Measurements from ENCODE around the gene LCA5L.
"Not testable (repeated sequence)": the region's sequence is repeated elsewhere in the genome, so short reads cannot be mapped to it uniquely, and the experiment has no call there.

LCA5L gene

DNA sequence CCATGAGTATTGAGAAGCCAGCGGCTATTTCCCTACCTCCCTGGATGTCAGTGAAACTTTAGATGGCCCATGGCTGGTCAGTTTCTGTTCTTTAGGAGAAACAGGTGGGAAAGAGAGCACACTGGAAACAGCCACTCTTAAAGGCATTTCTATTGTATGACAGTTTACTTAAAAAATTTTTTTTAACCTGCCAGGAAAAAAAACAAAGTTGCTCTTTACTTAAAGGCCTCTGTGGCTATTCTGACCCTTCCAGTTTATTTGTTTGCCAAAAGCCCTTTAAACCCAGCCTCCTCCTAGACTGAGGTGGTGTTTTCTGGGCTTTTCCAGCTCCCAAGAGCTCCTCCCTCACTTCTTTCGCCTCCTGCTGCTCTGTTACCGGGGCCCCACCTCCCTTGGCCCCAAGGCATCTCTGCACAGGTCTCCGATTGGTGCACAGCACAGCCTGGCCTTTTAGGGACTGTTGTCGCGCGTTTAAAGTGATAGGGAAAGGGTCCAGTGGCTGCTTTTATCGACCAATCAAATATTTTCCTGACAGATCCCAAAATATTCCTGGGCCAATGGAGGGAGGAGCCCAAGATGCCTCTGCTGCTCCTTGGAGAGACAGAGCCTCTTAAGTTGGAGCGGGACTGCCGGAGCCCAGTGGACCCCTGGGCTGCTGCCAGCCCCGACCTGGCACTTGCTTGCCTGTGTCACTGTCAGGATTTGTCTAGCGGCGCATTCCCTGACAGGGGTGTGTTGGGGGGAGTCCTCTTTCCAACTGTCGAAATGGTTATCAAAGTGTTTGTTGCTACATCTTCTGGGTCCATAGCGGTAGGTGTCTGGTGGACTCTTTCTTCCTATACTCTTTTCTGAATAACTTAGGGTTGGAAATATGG is 6.0 kb upstream of the LCA5L start, which contains the start of gene SH3BGR:
Gene SH3BGR (plus strand): TSS at position 639 of the 875 bp plus-strand sequence. CDS start 127 bp downstream, at position 766.
- no peak for DNase-seq

DNA sequence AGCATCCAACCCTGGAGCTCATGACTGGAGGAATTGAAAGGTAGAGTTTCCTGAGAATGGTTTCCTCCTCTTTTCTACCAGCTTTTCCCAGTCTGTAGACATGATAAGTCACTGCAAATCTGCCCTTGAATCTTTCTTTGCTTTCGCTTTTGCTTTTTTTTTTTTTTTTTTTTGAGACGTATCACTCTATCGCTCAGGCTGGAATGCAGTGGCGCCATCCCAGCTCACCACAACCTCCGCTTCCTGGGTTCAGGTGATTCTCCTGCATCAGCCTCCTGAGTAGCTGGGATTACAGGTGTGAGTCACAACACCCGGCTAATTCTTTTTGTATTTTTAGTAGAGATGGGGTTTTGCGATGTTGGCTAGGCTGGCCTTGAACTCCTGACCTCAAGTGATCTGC is 1.7 kb upstream of the LCA5L start:
- no peak for DNase-seq

DNA sequence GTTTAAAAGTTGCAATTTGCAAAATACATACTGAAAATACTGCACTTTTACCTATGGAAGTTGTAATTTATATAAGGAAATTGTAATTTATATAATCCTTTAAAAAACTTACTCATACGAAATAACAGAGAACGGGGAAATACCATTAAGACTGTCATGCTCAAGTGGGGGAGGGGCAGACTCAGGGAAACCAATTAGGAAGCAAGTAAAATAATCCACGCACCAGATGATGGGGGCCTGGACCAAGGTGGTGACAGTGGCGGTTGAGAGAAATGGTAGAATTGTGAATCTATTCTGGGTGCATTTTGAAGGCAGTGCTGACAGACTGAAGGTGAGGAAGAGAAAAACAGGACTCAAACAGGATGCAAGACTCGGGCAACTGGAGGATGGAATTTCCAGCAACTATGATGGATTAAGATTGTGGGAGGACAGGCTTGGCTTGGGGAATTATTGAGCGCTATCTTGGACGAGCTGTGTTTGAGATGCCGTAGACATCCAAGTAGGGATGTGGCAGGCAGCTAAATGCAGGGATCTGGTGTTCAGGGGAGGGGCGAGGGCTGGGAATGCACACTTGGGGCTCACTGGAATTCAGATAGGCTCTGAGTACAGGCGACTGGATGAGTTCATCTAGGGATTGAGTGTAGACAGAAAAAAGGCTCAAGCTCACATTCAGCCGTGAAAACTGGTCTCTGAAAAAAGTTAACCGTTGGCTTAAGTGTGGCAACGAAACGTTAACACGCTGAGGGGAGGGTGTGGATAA is 977 bp downstream of the LCA5L start:
- no peak for DNase-seq

DNA sequence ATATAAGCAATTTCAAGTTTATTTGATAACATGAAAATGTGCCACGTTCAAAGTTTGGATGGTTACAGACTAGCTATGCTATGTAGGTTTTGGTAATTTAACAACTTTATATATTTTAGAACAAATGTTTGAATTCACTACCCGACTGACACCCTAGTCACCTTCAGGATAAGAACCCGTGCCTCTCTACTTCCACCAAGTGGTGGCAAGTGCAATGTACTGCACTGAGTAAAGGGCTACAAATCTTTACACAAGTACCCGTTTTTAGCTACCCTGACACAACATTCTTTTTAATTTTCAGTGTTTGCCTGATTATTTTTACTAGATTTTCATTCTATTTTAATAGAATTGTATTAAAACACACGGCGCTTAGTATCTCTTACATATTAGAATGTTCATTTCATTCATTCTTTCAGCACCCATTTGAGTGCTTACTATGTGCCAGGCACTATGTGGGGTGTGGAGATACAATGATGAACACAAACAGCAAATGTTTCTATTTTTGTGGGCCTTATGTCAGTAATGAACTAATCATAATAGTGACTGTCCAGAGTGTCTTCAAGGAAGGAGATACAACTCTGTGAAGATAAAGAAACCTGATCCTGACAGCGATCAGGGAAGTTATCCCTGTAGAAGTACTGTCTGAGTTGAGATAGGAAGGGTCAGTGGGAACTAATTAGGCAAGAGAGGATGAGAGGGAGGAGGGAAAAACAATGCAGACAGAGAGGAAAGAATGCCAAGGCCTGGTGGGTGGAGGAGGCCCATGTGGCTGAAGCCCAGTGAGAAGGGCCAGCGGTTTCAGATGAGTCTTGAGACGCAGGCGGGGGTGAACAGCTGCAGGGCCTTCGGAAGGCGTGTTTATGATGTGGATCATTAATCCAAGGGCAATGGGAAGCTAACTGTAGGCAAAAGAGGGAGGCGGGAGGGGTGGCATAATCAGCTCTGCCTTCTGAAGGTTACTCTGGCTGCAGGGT is 3.8 kb downstream of the LCA5L start:
- no peak for DNase-seq

DNA sequence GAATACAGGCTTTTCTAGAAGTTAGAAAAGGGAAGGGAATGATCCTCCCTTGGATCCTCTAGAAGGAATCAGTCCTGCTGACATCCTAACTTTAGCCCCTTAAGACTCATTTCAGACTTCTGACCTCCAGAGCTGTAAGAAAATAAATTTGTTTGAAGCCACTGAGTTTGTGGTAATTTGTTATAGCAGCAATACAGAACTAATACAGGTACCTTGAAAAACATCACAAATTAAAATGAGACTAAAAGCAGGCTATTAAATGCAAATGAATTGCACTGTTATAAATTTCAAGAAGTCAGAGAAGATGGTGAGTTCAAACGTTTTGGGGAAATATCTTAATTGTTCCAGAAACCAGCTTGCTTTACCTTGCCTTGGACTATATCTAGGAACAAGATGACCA is 6.3 kb downstream of the LCA5L start:
- DNase-seq = no peak

DNA sequence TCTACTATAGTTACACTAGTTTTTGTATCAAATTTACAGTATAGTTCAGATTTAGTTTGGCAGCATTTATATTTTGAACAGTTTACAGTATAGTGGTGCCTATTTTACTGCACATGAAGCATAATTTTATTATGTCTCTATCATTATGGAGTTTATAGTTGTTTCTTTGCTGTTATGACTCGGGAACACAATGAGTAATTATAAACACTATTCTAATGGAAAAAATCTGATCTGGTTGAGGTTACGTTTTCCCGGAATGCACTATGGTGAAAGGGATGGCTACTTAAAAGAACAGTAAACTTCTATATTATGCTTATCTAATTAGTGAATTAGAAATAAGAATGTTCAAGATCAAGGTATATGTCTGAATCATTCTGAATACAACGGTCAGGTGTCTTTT is 10.6 kb downstream of the LCA5L start:
- DNase-seq = no peak

DNA sequence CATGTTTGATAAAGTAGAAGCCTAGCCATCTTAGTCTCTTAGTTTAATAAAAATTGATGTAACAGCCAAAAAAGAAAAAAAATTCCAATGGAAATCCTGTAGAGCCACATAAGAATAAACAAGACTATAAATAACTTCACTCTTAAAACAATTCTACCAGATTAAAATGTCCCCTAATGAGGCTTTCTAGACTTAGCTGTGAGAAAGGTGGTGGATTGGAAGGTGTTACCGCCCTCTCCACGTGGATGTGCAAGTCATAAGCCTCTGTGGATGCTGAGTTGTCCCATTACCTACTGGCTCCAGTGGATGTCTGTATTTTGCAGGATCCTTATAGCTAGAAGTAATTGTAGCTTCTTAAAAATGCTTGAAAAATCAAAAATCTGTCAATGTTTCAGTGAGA is 14.6 kb downstream of the LCA5L start:
- no peak for DNase-seq

DNA sequence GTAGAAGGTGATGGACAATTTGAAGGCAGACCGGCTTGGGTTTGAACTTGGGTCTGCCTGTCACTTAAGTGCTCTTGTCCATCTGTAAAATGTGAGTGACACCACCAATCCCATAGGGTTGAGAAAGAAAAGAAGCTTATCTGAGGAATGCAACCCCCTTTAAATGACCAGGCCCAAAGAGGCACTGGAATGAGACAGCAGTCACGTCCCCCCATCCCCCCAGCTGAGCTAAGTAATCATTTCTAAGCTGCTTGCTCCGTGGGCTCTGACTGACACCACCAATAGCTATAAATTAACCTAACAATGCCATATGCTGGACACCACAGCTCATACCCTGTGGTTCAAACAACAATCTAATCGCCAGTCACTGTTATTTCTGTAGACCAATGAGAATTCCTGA is 15.1 kb downstream of the LCA5L start:
- DNase-seq = no peak

DNA sequence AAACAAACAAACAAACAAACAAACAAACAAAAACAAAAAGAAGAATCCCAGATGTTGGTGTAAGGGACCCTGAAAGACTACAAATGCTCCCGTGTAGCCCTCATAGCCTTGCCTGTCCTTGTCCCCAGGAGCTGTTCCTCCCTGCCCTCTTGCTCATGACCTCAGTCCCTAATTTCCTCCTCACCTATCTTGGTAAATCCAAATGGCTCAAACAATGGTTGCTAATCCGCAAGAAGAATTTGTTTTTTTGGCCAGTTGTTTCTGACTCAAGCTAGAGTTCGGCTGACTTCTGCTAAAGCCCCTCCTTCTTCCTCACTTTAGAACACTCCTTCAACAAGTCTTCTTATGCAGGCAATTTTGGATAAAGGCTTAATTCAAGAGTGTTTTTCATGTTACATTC is 15.6 kb downstream of the LCA5L start:
- no peak for DNase-seq

DNA sequence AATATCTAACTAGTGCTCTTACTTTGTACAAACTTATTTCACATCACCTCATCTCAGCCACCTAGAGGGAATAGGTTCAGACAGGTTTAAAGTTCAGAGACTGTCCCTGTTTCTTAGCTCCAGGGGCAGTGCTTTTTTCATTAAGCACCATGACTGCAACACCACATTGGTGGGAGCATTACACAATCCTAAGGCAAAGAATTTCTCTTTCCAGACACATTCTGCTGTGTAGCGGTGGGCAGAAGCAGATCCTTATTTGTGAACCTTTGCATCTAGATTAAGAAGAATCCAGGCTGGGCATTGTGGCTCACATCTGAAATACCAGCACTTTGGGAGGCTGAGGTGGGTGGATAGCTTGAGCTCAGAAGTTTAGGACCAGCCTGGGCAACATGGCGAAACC is 16.1 kb downstream of the LCA5L start:
- no peak for DNase-seq

DNA sequence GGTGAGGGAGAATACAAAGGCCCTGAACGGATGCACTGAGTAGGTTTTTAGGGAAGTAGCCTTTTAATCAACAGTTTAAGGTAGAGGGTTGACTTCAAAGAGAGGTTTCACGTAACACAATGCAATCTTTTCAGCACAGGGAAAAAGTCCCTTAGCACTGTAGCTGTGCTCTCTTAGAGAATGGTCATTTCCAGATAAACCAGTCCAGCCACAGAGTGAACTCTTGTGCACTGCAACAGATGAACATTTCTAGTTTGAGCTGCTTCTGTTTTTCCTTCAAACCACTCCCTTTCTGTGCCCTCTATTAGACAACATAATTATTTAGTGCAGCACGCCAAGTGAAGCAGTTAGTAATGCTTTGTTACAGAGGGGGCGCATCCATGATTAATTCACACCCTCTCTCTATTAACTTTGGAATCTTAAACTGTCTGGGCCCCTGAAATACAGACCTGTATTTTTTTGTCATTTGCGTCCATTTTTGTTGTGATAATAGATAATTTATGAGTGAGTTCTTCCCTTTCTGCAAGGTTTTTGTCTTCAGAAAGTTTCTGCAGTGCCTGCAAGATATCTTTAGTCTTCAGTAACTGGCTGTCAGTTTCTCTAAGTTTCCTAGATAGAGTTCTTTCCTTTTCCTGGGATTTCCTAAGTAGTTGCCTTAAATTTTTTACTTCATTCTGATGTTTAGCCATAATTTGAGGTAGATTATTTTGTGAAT is 22.9 kb downstream of the LCA5L start:
- DNase-seq = no peak

DNA sequence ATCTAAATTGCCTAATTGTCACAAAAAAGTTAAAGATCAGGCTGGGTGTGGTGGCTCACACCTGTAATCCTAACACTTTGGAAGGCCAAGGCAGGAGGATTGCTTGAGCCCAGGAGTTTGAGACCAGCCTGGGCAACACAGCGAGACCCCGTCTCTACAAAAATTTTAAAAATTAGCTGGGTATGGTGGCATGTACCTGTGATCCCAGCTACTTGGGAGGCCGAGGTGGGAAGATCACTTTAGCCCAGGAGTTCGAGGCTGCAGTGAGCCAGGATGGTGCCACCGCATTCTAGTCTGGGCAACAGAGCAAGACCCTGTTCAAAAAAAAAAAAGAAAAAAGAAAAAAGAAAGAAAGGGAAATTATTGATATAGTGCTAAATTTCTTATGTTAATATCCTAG is 26.4 kb downstream of the LCA5L start:
- DNase-seq = not testable (repeated sequence)

DNA sequence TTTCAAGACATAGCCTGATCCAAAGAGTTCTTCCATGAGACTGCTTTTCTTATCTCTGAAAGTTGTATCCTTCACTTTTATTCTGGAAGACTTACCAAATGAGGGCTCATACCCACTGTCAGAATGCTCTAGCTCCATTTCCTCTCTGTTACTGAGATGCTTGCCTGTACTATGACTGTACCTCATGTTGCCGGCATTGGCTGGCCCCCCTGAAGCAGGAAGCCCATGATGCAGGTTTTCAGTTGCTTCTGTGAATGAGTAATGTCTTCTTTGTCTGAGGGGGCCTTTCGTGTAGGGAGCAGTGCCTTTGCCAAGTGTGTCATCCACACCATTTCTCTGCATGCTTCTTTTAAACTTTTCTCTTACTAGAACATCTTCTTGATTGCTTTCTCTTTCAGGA is 39.5 kb downstream of the LCA5L start:
- no peak for DNase-seq

DNA sequence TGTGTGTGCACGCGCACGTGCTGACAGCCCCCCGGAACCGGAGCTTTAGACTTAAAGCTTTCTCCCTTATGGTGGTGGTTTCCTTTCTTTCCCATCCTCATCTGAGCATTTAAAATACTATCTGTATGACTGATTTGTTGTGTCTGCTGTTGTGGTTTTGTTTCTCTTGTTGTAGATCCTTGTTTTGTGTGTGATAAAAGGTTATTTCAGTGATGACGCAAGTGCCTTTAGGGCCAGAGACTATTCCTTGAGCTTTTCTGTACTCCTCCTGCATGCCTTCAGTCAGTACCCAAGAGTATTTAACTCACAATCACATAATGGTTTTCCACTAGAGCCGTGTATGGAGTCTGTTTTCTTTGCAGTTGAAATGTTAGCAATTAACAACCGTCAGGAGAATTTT is 45.4 kb downstream of the LCA5L start:
- no peak for DNase-seq

DNA sequence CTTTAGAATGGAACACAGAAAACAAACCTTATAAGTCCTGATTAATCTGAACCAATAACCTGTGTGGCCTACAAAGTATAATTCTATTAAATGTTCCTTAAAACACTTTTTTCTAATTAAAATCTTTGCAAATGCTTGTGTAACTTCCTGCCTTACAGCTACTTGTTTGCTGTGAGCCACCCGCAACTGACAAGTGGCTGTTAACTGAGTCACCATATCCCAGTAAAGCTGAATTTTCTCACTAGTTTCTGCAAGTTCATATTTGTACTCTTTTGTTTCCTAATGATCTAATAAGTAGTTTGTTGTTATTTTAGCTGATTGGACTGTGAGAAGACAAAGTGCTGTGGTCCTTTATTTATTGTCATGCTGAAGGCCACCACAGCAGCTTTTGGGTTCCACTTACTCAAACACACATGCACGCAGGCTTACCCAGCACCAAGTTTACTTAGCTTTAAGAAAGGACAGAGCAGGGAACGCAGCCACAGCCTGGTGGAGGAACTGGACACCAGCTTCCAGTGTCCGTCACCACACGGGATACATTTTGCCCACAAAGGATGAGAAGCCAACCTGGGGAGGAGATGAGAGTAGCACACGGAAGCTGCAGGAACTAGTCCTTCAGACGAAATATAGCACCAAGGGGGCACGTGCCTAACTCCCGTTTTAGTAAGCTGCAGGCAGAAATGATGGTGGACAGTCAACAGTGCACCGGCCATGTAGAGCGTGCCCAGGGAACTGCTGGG is 47.8 kb downstream of the LCA5L start:
- DNase-seq = no peak

DNA sequence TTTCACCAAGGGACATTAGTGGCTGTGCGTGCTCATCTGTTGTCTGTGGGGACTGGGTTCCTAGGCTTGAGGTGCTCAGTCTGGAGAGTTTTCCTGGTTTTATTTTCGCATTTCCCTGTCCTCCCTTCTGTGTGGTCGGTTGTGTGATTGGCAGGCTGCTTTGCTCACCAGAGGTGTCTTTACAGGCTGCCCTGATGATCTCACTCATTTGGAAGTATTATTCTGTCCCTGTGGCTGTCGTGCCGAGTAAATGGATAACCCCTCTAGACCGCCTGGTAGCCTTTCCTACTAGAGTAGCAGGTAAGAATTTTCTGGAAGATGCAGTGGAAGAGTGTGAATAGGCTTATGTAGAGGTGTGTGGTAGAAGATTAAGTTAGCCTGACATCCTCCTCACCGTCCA is 52.6 kb downstream of the LCA5L start:
- DNase-seq = no peak

DNA sequence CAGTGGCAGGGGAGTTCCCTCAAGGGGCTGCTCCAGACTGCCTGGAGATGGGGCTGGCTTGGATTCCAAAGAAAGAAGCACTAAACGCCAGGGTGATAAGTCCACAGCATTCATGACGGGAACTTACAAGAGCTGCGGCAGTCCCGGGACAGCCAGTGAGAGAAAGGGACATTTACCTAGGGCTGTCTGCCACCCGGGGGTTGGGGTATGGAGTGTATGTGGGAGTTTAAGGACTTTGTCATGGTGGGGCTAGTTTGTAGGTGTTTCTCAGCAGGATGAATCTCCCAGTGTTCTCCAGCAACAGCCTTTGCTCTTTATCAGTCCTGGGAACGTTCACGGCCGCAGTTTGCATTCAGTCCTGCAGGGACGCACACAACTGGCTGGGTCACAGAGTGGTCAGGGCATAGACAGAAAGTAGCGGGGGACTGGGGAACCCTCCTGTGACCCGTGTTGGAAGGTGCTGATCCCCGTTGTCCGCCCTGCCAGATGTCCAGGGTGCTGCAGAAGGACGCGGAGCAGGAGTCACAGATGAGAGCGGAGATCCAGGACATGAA is 55.3 kb downstream of the LCA5L start:
- DNase-seq = no peak

DNA sequence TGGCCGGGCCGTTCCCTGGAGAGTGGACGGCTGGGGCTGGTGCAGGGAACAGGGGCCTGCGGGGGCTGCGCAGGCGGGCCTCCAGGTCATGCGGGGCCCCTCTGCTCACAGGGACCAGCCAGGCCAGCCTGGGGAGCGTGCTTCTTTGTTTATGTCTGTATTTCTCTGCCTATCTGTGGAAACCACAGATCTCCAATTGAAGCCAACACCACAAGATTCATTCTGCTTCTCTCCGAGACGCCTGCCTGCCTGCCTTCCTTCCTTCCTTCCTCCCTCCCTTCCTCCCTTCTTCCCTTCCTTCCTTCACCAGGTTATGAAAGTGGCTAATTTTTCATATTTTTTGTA is 56.8 kb downstream of the LCA5L start:
- DNase-seq = no peak

DNA sequence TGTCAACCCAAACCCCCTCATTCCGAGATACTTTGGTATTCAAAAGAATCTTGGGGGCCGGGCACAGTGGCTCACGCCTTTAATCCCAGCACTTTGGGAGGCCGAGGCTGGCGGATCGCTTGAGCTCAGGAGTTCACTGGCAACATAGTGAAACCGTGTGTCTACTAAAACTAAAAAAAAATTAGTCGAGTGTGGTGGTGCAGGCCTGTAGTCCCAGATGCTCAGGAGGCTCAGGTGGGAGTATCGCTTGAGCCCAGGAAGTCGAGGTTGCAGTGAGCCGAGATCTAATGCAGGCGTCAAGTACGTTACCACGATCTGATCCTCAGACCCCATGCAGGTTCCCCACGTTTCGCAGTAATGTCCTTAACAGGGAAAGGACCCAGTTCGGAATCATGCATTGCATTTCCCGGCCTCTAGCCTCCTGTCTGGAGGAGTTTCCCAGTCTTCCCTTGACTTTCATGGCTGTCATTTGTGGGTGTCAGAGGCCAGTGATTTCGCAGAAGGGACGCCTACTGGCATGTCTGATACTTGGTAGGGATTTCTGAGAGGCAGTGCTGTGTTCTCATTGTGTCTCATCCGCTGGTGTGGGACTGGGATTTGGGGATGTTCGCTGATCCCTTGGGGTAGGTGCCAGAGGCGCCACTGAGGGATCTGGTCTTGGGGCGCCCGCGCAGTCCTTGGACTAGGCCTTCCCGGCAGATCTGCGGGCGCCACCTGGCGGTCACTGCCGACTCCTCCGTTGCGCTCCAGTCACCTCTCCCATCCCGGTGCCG is 57.4 kb downstream of the LCA5L start:
- peak; percentile 96 for DNase-seq

DNA sequence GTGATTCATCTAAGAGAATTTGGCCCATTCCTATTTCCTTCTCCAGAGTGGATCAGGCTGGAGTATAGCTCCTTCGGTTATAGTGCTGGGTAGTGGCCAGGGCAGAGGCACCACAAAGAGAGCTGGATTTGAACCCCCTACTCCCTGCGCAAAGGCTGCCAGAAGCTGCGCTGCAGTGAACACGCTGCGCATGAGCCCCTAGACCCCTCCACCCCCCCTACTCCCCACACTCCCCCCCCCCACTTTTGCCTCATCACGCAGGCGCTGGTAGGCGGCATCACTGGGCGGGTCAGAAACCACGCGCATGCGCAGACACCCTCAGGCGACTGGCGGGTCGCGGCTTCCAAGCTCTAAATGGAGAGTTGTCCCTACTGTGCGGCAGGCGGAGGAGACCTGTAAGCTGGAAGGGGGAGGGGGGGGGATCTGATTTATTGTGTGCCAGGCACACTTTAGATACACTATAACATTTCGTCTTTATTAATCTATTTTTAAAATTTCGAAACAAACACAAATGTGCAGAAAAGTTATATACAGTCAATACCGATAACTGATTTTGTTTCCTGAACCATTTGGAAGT is 58.0 kb downstream of the LCA5L start:
- peak; percentile 97 for DNase-seq
